Activated CD8-positive, alpha-beta memory T cell treated with anti-CD3 and anti-CD28 coated beads, Interleukin-2, amount 50 U/mL, for 4 hours (primary cell): ENCODE data around the gene BMP5.

ENCODE experiments used
- DNase-seq: peaks from one replicate; pipeline ENCODE4 v3.0.0-alpha.2; 2020

BMP5 gene

DNA sequence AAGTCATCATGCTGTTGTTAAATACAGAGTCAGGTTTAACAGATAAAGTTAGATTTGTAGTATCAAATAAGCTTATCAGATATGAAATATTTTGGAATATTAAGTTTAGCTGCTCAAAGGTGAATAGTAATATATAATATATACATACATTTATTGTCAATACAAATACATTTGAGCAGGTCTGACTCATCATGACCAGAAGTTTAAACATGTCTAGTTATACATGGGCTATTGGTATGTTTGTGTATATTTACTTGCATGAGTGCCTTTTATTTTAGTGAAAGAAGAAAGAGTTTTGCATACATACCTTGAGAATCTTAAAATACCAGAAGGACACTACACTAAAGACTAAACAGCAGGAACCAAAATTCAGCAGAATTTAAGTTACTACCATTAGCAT is 76.8 kb downstream of the BMP5 start:
- DNase-seq, result no peak

DNA sequence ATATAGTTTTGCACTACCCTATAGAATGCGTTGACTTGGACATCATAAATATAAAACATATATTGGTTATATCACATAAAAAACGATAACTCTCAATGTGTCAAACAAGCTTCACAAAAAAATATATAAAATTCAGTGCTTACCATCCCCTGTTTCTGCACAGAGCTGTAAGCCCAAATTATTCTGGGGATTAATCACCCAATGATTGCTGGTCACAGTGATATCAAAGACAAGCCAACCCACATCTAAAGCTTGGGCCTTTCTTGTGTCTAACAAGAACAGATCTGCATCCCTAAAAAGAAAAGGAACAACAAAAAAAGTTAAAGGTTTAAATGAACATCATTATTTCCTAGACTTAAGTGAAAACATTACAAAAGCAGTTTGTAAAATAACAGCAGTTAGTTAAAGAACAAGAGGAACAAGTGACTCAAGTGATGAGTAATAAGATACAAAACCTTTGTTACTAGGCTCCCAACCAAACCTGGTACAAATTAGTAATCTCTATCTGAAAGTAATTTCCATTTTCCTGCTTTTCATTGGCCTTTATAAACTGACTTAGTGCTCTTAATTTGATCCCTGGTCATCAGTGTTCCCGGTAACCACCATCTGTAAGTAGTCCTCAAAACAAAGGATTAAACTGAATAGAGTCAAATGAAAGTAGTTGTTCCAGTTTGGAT is 81.1 kb downstream of the BMP5 start:
- no peak for DNase-seq

DNA sequence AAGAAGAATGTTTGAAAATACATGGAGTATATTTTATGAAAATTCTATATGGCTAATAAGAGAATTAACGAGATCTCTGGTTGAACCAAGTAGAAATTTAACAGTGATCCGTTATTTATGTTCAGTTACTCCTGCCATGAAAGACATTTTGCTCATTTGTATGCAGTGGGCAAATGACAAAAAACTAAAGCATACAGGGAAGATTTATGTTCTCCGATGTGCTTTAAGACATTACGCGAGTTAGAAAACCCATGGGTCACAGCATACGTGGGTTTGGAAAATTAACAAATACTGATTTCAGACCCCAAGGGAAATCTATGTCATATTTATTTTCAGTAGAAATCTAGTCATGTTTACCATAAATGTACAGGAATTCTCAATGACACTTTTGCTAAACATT is 90.1 kb downstream of the BMP5 start:
- DNase-seq, result no peak

DNA sequence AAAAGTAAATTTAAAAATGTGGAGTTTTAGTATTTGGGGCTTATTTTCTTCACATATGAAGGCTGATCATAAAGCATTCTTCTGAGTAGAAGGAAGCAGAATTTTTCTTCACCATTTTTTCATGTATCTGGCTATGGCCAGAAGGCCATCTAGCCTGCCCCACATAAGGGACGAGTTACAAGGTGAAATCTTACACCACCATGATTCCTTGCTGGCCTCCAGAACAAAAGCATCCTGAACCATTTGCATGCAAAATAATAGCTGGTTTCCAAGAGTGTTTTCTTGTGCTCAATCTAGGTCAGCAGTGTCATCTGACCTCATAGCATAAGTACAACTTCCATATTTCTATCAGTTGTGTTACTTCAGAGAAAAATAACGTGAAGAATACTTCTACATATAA is 93.1 kb downstream of the BMP5 start:
- no peak for DNase-seq

DNA sequence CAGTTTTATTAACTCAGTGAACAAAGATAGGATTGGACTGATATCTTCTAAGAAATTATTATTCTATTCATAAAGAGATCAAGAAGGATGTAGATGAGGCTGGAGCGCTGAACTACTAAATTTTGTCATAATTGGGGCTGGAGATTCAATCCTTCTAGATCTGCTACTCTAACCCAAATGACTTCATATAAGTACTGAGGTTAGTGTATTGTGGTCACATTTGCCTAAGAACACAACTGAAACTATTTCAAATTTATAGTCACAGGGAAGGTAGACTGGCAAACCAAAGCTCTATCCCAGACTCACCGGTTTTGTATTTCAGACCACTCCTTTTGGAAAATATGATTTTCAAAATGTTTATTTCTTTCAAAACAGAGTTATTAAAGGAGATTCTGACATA is 96.7 kb downstream of the BMP5 start:
- DNase-seq, result no peak

DNA sequence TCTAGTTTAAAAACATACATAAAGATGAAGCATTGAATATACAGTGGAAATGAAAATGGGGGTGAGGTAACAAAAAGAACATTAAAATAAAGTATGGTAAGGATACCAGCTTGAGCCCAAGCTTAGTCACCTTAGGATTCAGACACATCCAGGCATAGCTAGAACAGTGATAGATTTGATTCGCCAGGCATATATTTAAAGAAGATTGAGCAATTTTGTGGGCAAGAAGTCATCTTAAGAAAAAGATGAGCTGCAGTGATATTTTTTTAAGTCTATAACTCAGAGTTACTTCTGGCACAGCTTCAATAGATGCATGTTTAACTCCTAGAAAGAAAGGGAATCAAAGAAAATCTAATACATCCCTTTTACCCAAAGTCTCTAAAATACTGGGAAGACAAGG is 97.9 kb downstream of the BMP5 start:
- no peak for DNase-seq

- no peak for DNase-seq
Measured at GRCh38 chr6:55776113-55776512, 99.3 kb downstream of the BMP5 start.

GRCh38 chr6:55775029-55775318 is 100.4 kb downstream of the BMP5 start:
- no peak for DNase-seq

DNA sequence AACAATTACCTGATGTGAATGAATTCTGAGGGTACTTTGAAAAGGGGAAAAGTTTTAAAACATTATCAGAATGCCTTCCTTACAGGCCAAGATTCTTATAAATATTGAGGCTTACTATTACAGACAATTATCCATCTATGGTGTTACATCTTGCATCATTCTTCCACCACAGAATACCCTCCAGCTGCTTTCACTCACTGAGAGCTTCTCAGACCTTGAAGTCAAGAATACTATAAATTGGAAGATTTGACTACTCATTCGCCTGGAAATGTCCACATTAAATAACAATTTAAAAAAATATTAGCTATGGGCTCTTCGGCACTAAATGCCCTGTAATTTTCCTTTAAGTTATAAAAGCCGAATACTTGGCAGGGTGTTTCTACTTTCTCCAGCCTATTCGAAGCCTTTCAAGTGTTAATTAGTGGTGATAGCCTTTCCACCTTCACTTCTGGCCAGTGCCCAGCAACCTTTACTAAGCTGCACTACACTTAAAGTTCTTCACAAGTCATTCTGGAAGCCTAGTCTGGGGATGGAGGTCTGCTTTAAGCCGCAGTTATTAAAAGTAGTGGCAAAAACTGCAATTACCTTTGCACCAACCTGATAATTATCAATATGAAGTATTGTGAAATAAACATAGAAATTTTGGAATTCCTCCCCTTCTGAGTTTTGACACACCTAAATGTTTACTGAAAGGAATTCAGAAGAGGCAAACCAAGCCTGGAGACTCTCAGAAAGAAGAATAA is 100.9 kb downstream of the BMP5 start:
- no peak for DNase-seq

GRCh38 chr6:55773620-55774216 is 101.7 kb downstream of the BMP5 start:
- no peak for DNase-seq

- DNase-seq, result no peak
Measured at GRCh38 chr6:55772730-55773129, 102.7 kb downstream of the BMP5 start.

GRCh38 chr6:55759536-55759935 is 115.9 kb downstream of the BMP5 start:
- DNase-seq, result no peak

DNA sequence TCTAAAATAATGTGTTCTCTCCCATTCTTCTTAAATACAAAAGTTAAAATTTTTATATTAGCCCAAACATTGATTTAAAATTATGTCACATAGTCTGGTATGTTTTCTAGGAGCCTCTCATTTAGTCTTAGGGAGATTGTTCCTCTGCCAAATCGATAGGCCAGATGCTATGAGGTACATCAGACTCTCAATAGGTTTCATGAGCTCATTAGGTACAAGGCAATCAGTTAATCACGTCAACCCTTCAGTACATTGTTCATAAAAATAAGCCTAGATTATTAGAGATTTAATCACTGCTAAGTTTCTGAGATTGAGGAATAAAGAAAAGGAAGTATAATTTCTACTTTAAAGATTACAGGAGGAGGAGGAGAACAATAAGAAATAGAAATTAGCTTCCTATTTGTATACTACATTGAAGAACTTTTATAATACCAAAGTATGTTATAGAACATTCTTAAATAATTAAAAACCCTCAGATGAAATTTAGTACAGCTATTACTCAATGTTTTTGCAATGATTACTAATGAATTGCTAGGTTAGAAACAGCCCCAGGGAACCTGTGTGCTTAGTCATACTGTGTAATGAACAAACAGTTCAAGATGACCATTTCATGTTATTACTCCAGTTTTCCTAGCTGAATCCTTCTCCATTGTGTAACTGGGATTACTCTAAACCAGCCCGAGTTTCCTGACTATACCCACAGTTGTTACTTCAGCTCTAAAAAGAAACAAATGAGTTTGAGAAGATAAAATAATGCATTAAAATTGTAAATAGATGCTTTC is 117.0 kb downstream of the BMP5 start:
- no peak for DNase-seq

DNA sequence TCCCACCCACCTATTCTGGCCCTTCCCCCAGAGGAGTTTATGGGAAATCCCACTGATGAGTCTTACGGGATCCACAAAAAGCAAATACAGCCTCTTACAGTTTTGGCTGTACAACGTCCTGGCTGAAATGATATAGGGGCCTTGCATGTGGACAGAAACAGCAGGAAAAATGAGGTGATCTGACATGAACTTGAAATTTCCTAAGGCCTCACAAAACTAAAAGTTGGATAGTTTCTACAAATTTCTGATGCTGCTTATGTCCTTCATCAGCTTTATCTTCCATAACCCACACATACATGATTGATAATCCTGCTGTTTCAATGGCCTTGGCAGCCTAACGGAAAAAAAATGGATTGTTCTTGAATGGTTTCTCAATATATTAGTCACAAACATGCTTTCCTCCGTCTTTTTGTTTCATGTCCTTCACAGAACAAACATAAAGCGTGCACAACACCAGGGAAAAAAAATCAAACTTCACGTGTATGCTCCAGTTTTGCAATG is 118.8 kb downstream of the BMP5 start:
- DNase-seq, result no peak

DNA sequence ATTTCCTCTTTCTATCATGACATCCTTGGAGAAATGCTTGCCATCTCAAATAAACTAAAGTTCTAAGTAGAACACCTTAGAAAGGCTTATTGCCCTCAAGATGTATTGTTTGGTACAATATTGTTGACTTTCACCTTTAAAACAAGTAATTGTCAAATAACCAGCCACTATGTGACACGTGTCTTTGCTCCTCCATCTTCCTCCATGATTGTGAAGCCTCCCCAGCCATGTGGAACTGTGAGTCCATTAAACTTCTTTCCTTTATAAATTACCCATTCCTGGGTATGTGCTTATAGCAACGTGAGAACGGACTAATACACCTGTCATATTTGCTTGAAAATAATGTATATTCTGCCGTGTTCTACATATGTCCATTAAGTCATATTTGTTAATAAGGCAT is 126.5 kb downstream of the BMP5 start:
- DNase-seq, result no peak

DNA sequence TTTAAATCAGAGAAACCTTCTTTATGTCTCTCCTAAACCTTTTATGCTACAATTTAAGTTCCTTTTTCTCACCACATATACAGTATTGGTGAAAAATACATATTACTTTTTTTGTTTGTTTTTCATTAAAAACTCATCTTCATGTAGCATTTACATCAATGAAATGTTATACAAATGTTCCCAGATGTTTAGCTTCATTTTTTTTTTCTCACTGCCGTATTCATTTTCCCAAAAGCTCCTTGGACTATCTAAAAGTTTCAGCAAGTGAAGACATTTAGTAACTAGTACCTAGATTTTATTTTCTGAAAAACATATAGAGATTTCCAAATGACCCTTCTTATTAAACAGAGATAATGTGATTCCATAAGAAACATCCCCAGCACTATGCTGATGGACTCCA is 128.9 kb downstream of the BMP5 start:
- no peak for DNase-seq

GRCh38 chr6:55734256-55734655 is 141.1 kb downstream of the BMP5 start:
- DNase-seq, result no peak

DNA sequence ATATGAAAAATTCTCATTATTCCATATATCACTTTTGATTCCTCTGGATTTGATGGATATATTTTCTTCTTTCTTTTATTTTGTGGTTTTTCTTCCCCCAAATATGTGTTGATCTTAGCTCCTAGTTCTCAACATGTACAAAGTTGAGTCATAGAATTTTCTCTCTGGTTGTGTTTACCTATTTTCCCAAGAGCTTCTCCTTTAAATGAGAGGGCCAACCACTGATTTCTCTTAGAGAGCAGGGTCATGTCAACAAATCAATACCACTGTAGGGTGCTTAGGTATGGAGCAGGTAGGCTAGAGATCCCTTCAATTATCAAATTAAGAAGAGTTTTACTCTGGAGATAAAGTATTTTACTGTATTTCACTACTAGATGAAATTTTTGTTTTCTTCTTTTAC is 145.7 kb downstream of the BMP5 start:
- DNase-seq, result no peak

GRCh38 chr6:55726144-55726543 is 149.2 kb downstream of the BMP5 start:
- no peak for DNase-seq

- no peak for DNase-seq
Measured at GRCh38 chr6:55714831-55715230, 160.6 kb downstream of the BMP5 start.

DNA sequence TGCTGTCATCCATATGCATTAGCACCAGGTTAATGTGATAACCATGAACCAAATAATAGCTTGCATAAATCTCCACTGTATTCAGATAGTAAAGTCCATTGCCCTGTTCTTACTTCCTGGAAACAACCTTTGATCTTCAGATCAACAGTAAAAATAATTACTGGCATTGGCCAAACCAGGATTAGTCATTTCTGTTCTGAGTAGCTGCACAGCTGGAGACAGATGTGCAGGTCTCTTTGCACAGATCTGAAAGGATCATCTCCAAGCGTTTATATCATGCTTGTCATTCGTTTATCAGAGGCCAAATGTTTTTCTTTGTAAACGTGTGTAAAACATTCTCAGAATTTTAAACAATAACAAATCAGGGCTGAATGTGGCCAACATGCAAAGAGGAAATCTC is 162.0 kb downstream of the BMP5 start:
- no peak for DNase-seq

GRCh38 chr6:55708711-55709110 is 166.7 kb downstream of the BMP5 start:
- DNase-seq, result no peak
